Activated naive CD8-positive, alpha-beta T cell treated with anti-CD3 and anti-CD28 coated beads, Interleukin-2, amount 10 ng/mL, durations not matched to agents 7 days and 5 days (primary cell): Measurements from ENCODE around the gene MGP. TPM values are rescaled to one million over a fixed set of nuclear protein-coding genes. Genes with fewer than 3 reads are reported as not detected.

Experiments
- ATAC-seq: fragments of 150-1000 bp; cut with Tn5 transposase; one replicate; pipeline ENCODE4 v1.10.0; 2021; ENCODE audit warnings: low read depth, moderate library complexity
- POLR2A ChIA-PET: fragments of 350-600 bp; sonication (Branson Sonifier 250); formaldehyde crosslinking; loops from one replicate; lab custom pipeline; 2021; ENCODE audit warnings: antibody characterized with exemption; lab: Charles Lee
- DNase-seq: peaks from one replicate; pipeline ENCODE4 v3.0.0; 2021
- H3K27ac Mint-ChIP-seq: one replicate; pipeline ENCODE4 v1.8.0; 2022; ENCODE audit warnings: mild to moderate bottlenecking, mixed read lengths
- H3K27me3 Mint-ChIP-seq: one replicate; pipeline ENCODE4 v1.8.0; 2022; ENCODE audit warnings: mild to moderate bottlenecking, moderate library complexity, mixed read lengths
- H3K36me3 Mint-ChIP-seq: one replicate; pipeline ENCODE4 v1.8.0; 2021; ENCODE audit warnings: mild to moderate bottlenecking, mixed read lengths
- H3K4me1 Mint-ChIP-seq: one replicate; pipeline ENCODE4 v1.8.0; 2021; ENCODE audit warnings: mixed read lengths
- H3K4me3 Mint-ChIP-seq: one replicate; pipeline ENCODE4 v1.8.0; 2022; ENCODE audit warnings: mild to moderate bottlenecking, moderate library complexity, mixed read lengths
- H3K9me3 Mint-ChIP-seq: one replicate; pipeline ENCODE4 v1.8.0; 2021; ENCODE audit warnings: mixed read lengths
- total RNA-seq, 2 experiments: library from RNA; stranded (reverse); gene quantifications; one replicate each; pipeline ENCODE4 v1.2.3, GENCODE V29; 2021

The MGP gene
- total RNA-seq, 2 experiments from 2014 or later: 0.44 to 0.60 TPM

GRCh38 chr12:14896521-14897169 lies 11.0 kb upstream of the MGP start:
- no peak for DNase-seq
- H3K36me3 Mint-ChIP-seq: peaks cover 2% of the 10 kb centered on the region
- no peak for ATAC-seq
- H3K27me3 Mint-ChIP-seq: no peaks in the 10 kb centered on the region
- POLR2A ChIA-PET: no interaction called here
- no peaks in the 10 kb centered on the region for H3K4me1 Mint-ChIP-seq
- H3K4me3 Mint-ChIP-seq: no peak overlapping the region
- H3K27ac Mint-ChIP-seq: no peak overlapping the region
- no peaks in the 10 kb centered on the region for H3K9me3 Mint-ChIP-seq

GRCh38 chr12:14893506-14894250 lies 8.0 kb upstream of the MGP start:
- DNase-seq (no peak), ATAC-seq (no peak)
- Mint-ChIP-seq H3K9me3 (no peaks in the 10 kb centered on the region), H3K27ac (no peak overlapping the region), H3K4me1 (no peaks in the 10 kb centered on the region), H3K27me3 (peaks cover 4% of the 10 kb centered on the region), H3K36me3 (no peaks in the 10 kb centered on the region), H3K4me3 (no peak overlapping the region)
- POLR2A ChIA-PET: no interaction called here

GRCh38 chr12:14892726-14893505 lies 7.3 kb upstream of the MGP start:
- POLR2A ChIA-PET: no interaction called here
- ATAC-seq: no peak

GRCh38 chr12:14890701-14891100 lies 5.0 kb upstream of the MGP start:
- POLR2A ChIA-PET: no interaction called here
- H3K27ac Mint-ChIP-seq: no peak overlapping the region
- peaks cover 3% of the 10 kb centered on the region for H3K4me1 Mint-ChIP-seq
- ATAC-seq (no peak), DNase-seq (no peak)
- H3K27me3 Mint-ChIP-seq: peaks cover 12% of the 10 kb centered on the region
- H3K4me3 Mint-ChIP-seq: no peak overlapping the region
- H3K9me3 Mint-ChIP-seq: no peaks in the 10 kb centered on the region
- peaks cover 2% of the 10 kb centered on the region for H3K36me3 Mint-ChIP-seq

More at GRCh38 chr12:14892726-14893505, 7.3 kb upstream of the MGP start:
- Mint-ChIP-seq H3K4me3 (no peak overlapping the region), H3K9me3 (no peaks in the 10 kb centered on the region), H3K36me3 (peaks cover 2% of the 10 kb centered on the region), H3K27ac (no peak overlapping the region), H3K27me3 (peaks cover 9% of the 10 kb centered on the region), H3K4me1 (no peaks in the 10 kb centered on the region)
- no peak for DNase-seq

- Mint-ChIP-seq H3K27me3 (peaks cover 12% of the 10 kb centered on the region), H3K4me3 (no peak overlapping the region), H3K9me3 (no peaks in the 10 kb centered on the region), H3K4me1 (peaks cover 11% of the 10 kb centered on the region), H3K36me3 (peaks cover 5% of the 10 kb centered on the region), H3K27ac (no peak overlapping the region)
- no peak for DNase-seq
- ATAC-seq: no peak
- POLR2A ChIA-PET: no interaction called here
Observed at GRCh38 chr12:14886271-14886670, 617 bp upstream of the MGP start.

GRCh38 chr12:14884458-14884878 lies 1.2 kb downstream of the MGP start:
- ATAC-seq (peak; percentile 87), DNase-seq (peak; percentile 55)
- POLR2A ChIA-PET: interaction anchor here (1.1 to 1.4 kb wide), 2 partner anchors 77 to 113 kb away, joined by 3 read pairs; partner anchors contain the start of gene ARHGDIB
- H3K27me3 Mint-ChIP-seq: peaks cover 12% of the 10 kb centered on the region
- H3K27ac Mint-ChIP-seq: peak overlapping the region; percentile 1
- H3K9me3 Mint-ChIP-seq: peaks cover 5% of the 10 kb centered on the region
- peak overlapping the region; percentile 51 for H3K4me3 Mint-ChIP-seq
- peaks cover 12% of the 10 kb centered on the region for H3K36me3 Mint-ChIP-seq
- peaks cover 15% of the 10 kb centered on the region for H3K4me1 Mint-ChIP-seq

- ATAC-seq: no peak
- H3K4me3 Mint-ChIP-seq: no peak overlapping the region
- peaks cover 12% of the 10 kb centered on the region for H3K36me3 Mint-ChIP-seq
- POLR2A ChIA-PET: interaction anchor here (1.1 to 1.4 kb wide), 2 partner anchors 78 to 112 kb away, joined by 3 read pairs; partner anchors contain the start of gene ARHGDIB
- H3K4me1 Mint-ChIP-seq: peaks cover 15% of the 10 kb centered on the region
- DNase-seq: no peak
- peaks cover 10% of the 10 kb centered on the region for H3K27me3 Mint-ChIP-seq
- H3K27ac Mint-ChIP-seq: no peak overlapping the region
- H3K9me3 Mint-ChIP-seq: peaks cover 5% of the 10 kb centered on the region
Observed at GRCh38 chr12:14883686-14884085, 2.0 kb downstream of the MGP start.

GRCh38 chr12:14880890-14881453 lies 4.7 kb downstream of the MGP start:
- peak overlapping the region; percentile 64 for H3K27ac Mint-ChIP-seq
- H3K36me3 Mint-ChIP-seq: peaks cover 10% of the 10 kb centered on the region
- peak overlapping the region; percentile 27 for H3K4me3 Mint-ChIP-seq
- peaks cover 14% of the 10 kb centered on the region for H3K4me1 Mint-ChIP-seq
- H3K9me3 Mint-ChIP-seq: peaks cover 5% of the 10 kb centered on the region
- DNase-seq (no peak), ATAC-seq (no peak)
- POLR2A ChIA-PET: no interaction called here
- H3K27me3 Mint-ChIP-seq: peaks cover 2% of the 10 kb centered on the region

GRCh38 chr12:14879222-14879933 lies 6.3 kb downstream of the MGP start:
- peaks cover 10% of the 10 kb centered on the region for H3K36me3 Mint-ChIP-seq
- H3K4me1 Mint-ChIP-seq: peaks cover 6% of the 10 kb centered on the region
- H3K27ac Mint-ChIP-seq: no peak overlapping the region
- no peak overlapping the region for H3K4me3 Mint-ChIP-seq
- H3K27me3 Mint-ChIP-seq: peaks cover 2% of the 10 kb centered on the region
- H3K9me3 Mint-ChIP-seq: peaks cover 5% of the 10 kb centered on the region
- no peak for ATAC-seq
- POLR2A ChIA-PET: no interaction called here
- DNase-seq: no peak

- no peak overlapping the region for H3K27ac Mint-ChIP-seq
- POLR2A ChIA-PET: no interaction called here
- H3K4me3 Mint-ChIP-seq: no peak overlapping the region
- DNase-seq (no peak), ATAC-seq (no peak)
- peaks cover 4% of the 10 kb centered on the region for H3K4me1 Mint-ChIP-seq
- H3K9me3 Mint-ChIP-seq: peaks cover 5% of the 10 kb centered on the region
- peaks cover 12% of the 10 kb centered on the region for H3K36me3 Mint-ChIP-seq
- H3K27me3 Mint-ChIP-seq: peaks cover 2% of the 10 kb centered on the region
Observed at GRCh38 chr12:14878488-14878887, 7.2 kb downstream of the MGP start.

GRCh38 chr12:14876833-14877232 lies 8.8 kb downstream of the MGP start:
- H3K9me3 Mint-ChIP-seq: peaks cover 5% of the 10 kb centered on the region
- no peak overlapping the region for H3K4me3 Mint-ChIP-seq
- ATAC-seq: no peak
- no peaks in the 10 kb centered on the region for H3K27me3 Mint-ChIP-seq
- H3K36me3 Mint-ChIP-seq: peaks cover 8% of the 10 kb centered on the region
- H3K27ac Mint-ChIP-seq: no peak overlapping the region
- POLR2A ChIA-PET: no interaction called here
- DNase-seq: no peak
- peaks cover 4% of the 10 kb centered on the region for H3K4me1 Mint-ChIP-seq

- Mint-ChIP-seq H3K36me3 (peaks cover 2% of the 10 kb centered on the region), H3K27ac (no peak overlapping the region), H3K9me3 (peaks cover 3% of the 10 kb centered on the region), H3K27me3 (no peaks in the 10 kb centered on the region), H3K4me3 (no peak overlapping the region), H3K4me1 (peaks cover 2% of the 10 kb centered on the region)
- POLR2A ChIA-PET: no interaction called here
- DNase-seq (no peak), ATAC-seq (no peak)
Observed at GRCh38 chr12:14874882-14875281, 10.8 kb downstream of the MGP start.
